ENCODE results near the gene ADAMTS6. TPM values are rescaled to one million over a fixed set of nuclear protein-coding genes. Genes with fewer than 3 reads are reported as not detected.

Gene ADAMTS6
- total and polyA plus RNA-seq, 2 experiments from 2014 or later: 0.78 to 2.0 TPM

- Histone ChIP-seq H3K27me3 (ENCODE audit: insufficient read depth) (no peaks in the 10 kb centered on the region), H2AFZ (peak overlapping the region; percentile 84; the same call in 1 of the 2 replicates), H3K79me2 (replicated peaks; ENCODE audit: insufficient read depth) (no peaks in the 10 kb centered on the region), H3K4me2 (no peak overlapping the region), H3F3A (replicated peaks; ENCODE audit: low read depth) (no peaks in the 10 kb centered on the region), H3K9me2 (ENCODE audit: insufficient read depth) (no peaks in the 10 kb centered on the region), H3K36me3 (ENCODE audit: insufficient read depth) (no peaks in the 10 kb centered on the region), H3K4me3 (no peak overlapping the region), H3K27ac (ENCODE audit: low read depth) (no peak overlapping the region), H4K20me1 (replicated peaks; ENCODE audit: insufficient read depth) (no peaks in the 10 kb centered on the region), H3K4me1 (ENCODE audit: insufficient read depth) (no peaks in the 10 kb centered on the region; the same call in none of the 2 replicates)
- no peak overlapping the region; the same call in 1 of the 2 replicates for H3K27ac Mint-ChIP-seq
- DNase-seq (ENCODE audit: low spot score) (peak; percentile 41), ATAC-seq (peak; percentile 64)
- no peak overlapping the region for H3K4me3 Mint-ChIP-seq
- TF ChIP-seq REST (IDR thresholded peaks at IDR 0.05; ENCODE audit: unreplicated experiment) (no peak), CTCF (conservative IDR thresholded peaks at IDR 0.05; ENCODE audit: low read depth in 2 of 2) (no peak), POLR2AphosphoS5 (IDR thresholded peaks at IDR 0.05; ENCODE audit: low read depth) (no peak), JUNB (IDR thresholded peaks at IDR 0.05; ENCODE audit: unreplicated experiment) (no peak), ZNF462 (CRISPR knock-in tag; IDR thresholded peaks at IDR 0.05) (no peak), ZNF114 (CRISPR knock-in tag; IDR thresholded peaks at IDR 0.05) (no peak), NANOG (IDR thresholded peaks at IDR 0.05; ENCODE audit: borderline replicate concordance) (no peak), ETS1 (IDR thresholded peaks at IDR 0.05) (no peak), ZNF331 (CRISPR knock-in tag; IDR thresholded peaks at IDR 0.05; ENCODE audit: low read depth) (no peak), STAT1 (IDR thresholded peaks at IDR 0.05; ENCODE audit: unreplicated experiment) (no peak), CREB1 (CRISPR knock-in tag; IDR thresholded peaks at IDR 0.05; ENCODE audit: low read depth) (no peak)
- H3K9me3 Mint-ChIP-seq: no peaks in the 10 kb centered on the region
- no peaks in the 10 kb centered on the region for H3K36me3 Mint-ChIP-seq (ENCODE audit: low read depth)
- peaks cover 21% of the 10 kb centered on the region for H3K4me1 Mint-ChIP-seq
- H3K27me3 Mint-ChIP-seq (ENCODE audit: insufficient read depth, low read depth, poor library complexity): no peaks in the 10 kb centered on the region
Observed at GRCh38 chr5:65128226-65128625, 353.5 kb downstream of the ADAMTS6 start.

All from GM23338 (cell line).